ENCODE data around the gene MRFAP1. TPM values are rescaled to one million over a fixed set of nuclear protein-coding genes. Genes with fewer than 3 reads are reported as not detected.

Gene MRFAP1
- total RNA-seq, 6 experiments from 2014 or later, result 332 to 418 (median 364) TPM

DNA sequence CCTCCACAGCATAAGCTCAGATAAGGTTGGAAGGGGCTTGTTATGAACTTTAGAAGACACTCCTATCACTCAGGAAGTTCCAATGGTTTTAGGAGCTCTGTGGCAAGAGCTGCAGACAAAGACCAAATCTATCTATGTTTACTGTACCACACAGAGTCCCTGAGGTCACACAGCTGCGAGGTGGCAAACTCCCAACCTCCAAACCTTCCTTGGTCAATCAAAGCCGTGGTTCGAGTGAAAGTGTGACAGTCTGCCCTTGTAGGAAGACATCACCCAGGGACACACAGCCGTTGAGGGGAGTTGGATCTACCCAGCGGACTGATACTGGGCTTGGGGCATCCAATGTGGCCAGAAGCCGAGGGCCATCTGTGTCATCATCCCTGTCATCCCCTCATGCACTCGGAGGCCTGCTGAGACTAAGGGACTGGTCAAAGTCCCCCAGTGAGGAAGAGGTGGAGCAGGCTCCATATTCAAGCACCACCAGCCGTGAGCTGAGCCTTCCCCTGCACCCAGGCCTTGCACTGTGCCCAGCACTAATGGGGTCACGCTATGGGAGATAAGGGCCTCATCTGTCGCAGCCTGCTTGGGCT, 38.7 kb upstream of the MRFAP1 start:
- Mint-ChIP-seq H3K4me1 (ENCODE audit: low read depth) (no peaks in the 10 kb centered on the region), H3K9me3 (peaks cover 14% of the 10 kb centered on the region), H3K36me3 (ENCODE audit: low read depth) (peaks cover 22% of the 10 kb centered on the region), H3K27ac (no peak overlapping the region), H3K4me3 (no peak overlapping the region), H3K27me3 (ENCODE audit: insufficient read depth) (no peaks in the 10 kb centered on the region)
- TF ChIP-seq, protein P1, sequence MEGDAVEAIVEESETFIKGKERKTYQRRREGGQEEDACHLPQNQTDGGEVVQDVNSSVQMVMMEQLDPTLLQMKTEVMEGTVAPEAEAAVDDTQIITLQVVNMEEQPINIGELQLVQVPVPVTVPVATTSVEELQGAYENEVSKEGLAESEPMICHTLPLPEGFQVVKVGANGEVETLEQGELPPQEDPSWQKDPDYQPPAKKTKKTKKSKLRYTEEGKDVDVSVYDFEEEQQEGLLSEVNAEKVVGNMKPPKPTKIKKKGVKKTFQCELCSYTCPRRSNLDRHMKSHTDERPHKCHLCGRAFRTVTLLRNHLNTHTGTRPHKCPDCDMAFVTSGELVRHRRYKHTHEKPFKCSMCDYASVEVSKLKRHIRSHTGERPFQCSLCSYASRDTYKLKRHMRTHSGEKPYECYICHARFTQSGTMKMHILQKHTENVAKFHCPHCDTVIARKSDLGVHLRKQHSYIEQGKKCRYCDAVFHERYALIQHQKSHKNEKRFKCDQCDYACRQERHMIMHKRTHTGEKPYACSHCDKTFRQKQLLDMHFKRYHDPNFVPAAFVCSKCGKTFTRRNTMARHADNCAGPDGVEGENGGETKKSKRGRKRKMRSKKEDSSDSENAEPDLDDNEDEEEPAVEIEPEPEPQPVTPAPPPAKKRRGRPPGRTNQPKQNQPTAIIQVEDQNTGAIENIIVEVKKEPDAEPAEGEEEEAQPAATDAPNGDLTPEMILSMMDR (IDR thresholded peaks at IDR 0.05), result no peak
- no peak for DNase-seq

DNA sequence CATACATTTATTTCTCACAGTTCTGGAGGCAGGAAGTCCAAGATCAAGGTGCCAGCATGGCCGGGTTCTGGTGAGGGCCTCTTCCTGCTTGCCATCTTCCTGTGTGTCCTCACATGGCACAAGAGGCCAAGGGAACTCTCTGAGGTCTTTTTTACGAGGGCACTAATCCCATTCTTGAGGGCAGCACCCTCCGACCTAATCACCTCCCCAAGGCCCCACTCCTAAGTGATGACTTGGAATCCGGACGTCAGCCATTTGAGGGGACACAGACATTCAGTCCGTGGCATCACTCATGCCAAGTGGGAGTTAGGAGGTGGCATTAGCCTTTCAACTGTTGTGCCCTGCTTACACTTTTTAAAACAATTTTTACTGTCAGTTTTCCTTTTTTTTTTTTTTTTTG, 38.2 kb upstream of the MRFAP1 start:
- Mint-ChIP-seq H3K27me3 (ENCODE audit: insufficient read depth) (no peaks in the 10 kb centered on the region), H3K9me3 (peaks cover 14% of the 10 kb centered on the region), H3K27ac (no peak overlapping the region), H3K4me3 (no peak overlapping the region), H3K36me3 (ENCODE audit: low read depth) (peaks cover 22% of the 10 kb centered on the region), H3K4me1 (ENCODE audit: low read depth) (no peaks in the 10 kb centered on the region)
- TF ChIP-seq, protein P1 (IDR thresholded peaks at IDR 0.05), result no peak
- DNase-seq, result no peak

DNA sequence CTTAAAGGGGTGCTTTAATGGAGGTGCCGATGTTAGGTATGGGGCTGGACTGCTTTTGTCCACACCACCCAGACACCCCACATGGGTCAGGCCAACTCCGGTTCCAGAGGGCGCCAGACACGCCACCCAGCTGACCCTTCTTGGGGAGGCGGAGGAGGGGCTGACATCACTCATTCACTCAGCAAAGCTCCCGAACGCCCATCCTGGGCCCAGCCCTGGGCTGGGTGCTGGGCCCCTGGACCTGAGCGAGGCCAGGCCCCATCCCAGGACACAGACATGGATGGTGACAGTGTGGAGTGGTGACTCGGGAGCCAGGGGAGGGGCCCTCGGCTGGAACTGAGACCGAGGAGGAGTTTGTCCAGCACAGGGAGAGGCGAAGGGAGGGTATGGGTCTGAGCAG, 37.4 kb upstream of the MRFAP1 start:
- H3K4me1 Mint-ChIP-seq (ENCODE audit: low read depth), result no peaks in the 10 kb centered on the region

DNA sequence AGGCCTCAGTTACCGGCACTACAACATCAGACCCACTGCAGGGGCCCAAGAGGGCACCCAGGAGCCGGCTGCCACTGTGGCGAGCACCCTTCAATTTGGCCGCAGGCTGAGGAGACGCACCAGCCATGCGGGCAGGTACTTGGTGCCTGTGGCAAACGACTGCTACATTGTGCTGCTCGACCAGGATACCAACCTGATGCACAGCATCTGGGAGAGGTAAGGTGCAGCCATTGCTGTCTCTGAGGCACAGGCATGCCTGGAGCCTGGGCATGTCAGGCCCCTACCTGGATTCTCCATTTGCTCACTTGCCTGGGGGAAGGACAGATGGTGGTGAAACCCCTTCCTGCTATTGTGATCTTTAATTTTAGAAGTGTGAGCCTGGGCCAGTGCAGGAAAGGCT, 35.4 kb upstream of the MRFAP1 start:
- Mint-ChIP-seq H3K4me3 (no peak overlapping the region), H3K27me3 (ENCODE audit: insufficient read depth) (no peaks in the 10 kb centered on the region), H3K27ac (no peak overlapping the region), H3K4me1 (ENCODE audit: low read depth) (no peaks in the 10 kb centered on the region), H3K36me3 (ENCODE audit: low read depth) (peaks cover 22% of the 10 kb centered on the region), H3K9me3 (peaks cover 14% of the 10 kb centered on the region)
- DNase-seq, result no peak
- TF ChIP-seq, protein P1 (IDR thresholded peaks at IDR 0.05), result no peak

More for the DNA sequence above, 37.4 kb upstream of the MRFAP1 start:
- TF ChIP-seq, protein P1 (IDR thresholded peaks at IDR 0.05), result no peak
- H3K27me3 Mint-ChIP-seq (ENCODE audit: insufficient read depth), result no peaks in the 10 kb centered on the region
- peaks cover 22% of the 10 kb centered on the region for H3K36me3 Mint-ChIP-seq (ENCODE audit: low read depth)
- no peak for DNase-seq
- H3K9me3 Mint-ChIP-seq, result peaks cover 14% of the 10 kb centered on the region
- H3K4me3 Mint-ChIP-seq, result no peak overlapping the region
- no peak overlapping the region for H3K27ac Mint-ChIP-seq

DNA sequence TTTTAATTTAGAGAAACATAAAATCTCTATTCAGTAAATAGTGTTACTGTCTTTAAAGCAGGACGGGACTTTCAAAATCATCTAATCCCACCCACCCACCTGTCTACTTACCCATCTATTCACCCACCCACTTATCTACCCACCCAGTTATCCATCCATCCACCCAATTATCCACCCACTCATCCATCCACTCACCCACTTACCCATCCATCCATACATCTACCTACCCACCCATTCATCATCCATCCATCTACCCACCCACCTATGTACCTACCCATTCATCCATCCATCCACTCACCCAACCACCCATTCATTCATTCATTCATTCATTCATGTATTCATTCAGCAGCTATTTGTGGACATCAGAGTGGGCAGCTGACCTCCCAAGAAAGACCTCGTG, 34.9 kb upstream of the MRFAP1 start:
- Mint-ChIP-seq H3K27ac (no peak overlapping the region), H3K27me3 (ENCODE audit: insufficient read depth) (no peaks in the 10 kb centered on the region), H3K9me3 (peaks cover 14% of the 10 kb centered on the region), H3K4me3 (no peak overlapping the region), H3K36me3 (ENCODE audit: low read depth) (peaks cover 22% of the 10 kb centered on the region), H3K4me1 (ENCODE audit: low read depth) (no peaks in the 10 kb centered on the region)
- DNase-seq, result no peak
- TF ChIP-seq, protein P1 (IDR thresholded peaks at IDR 0.05), result no peak

Measured in HFFc6 (cell line).